Subcutaneous abdominal adipose tissue (tissue), 5 donors: Measurements from ENCODE around the gene TMEM52B.

Experiments used
- H3K27ac ChIP-seq: one replicate; pipeline ENCODE4 v1.7.0; 2013; ENCODE audit warnings: low read depth, mild to moderate bottlenecking, inconsistent platforms, low read length, moderate library complexity
- H3K27me3 ChIP-seq, 5 donors: one replicate each; pipeline ENCODE4 v1.7.0; 2013; ENCODE audit warnings: low read length in 5 of 5, inconsistent platforms in 1 of 5; ENCODE audit not compliant: control insufficient read depth in 5 of 5, insufficient read depth in 4 of 5
- H3K36me3 ChIP-seq, 5 donors: one replicate each; pipeline ENCODE4 v1.7.0; 2013; ENCODE audit warnings: low read length in 5 of 5; ENCODE audit not compliant: control insufficient read depth in 5 of 5, insufficient read depth in 5 of 5
- H3K4me1 ChIP-seq, 5 donors: one replicate each; pipeline ENCODE4 v1.7.0; 2013; ENCODE audit warnings: low read length in 5 of 5, mild to moderate bottlenecking in 3 of 5, moderate library complexity in 1 of 5; ENCODE audit not compliant: control insufficient read depth in 5 of 5, insufficient read depth in 5 of 5
- H3K4me3 ChIP-seq, 5 donors: one replicate each; pipeline ENCODE4 v1.7.0; 2013; ENCODE audit warnings: low read length in 5 of 5, low read depth in 1 of 5
- H3K9ac ChIP-seq, 5 donors: one replicate each; pipeline ENCODE4 v1.7.0; 2013; ENCODE audit warnings: low read length in 5 of 5, mild to moderate bottlenecking in 4 of 5, moderate library complexity in 3 of 5
- H3K9me3 ChIP-seq, 5 donors: one replicate each; pipeline ENCODE4 v1.7.0; 2013; ENCODE audit warnings: low read length in 5 of 5; ENCODE audit not compliant: control insufficient read depth in 5 of 5
- donor health status: healthy.
- donor health status: healthy.
- donor health status: healthy.
- donor health status: healthy.
- donor health status: healthy.

The TMEM52B gene

DNA sequence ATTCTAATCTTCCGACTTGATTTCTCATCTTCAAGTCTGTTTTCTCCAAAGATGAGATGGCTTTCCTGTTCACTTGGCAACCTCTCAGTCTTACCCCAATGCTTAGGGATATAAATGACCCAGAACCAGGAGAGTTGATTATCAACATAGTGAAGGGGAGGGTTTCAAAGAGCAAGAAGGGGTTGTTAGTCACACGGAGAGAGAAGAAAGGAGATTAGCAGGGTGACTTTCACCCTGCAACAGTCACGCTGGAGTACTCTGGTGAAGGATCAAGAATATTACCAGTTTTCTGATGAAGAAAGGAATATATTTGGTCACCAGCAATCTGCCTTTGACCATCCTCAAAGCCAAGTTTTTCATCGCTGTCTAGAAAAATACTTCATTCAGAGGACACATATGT lies at the start of gene TMEM52B:
TSS of gene TMEM52B (plus strand) at position 212 of the 400 bp plus-strand sequence. CDS start 543 bp downstream, outside the sequence.
- H3K9ac ChIP-seq: no peak within 1 kb of the TSS
- H3K27ac ChIP-seq: no peak within 1 kb of the TSS

DNA sequence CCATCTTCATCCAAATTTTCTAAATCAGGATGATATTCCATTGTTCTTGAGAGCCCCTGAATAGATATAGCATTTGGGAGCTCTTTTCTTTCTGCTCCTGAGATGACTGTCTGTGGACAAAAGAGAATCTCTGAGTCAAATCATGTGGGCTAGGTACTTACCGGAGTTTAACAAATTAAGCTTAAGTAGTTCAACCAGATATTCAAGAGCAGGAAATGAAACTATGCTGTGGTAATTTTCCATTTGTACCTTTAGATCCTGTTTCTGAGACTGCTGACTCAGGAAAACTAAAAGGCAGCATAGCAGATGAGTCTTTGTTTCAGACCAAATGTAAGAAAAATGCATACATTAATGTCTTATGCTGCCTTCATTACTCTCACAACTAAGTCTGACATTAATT lies 48.8 kb upstream of the TMEM52B start, which contains the start of gene CLEC7A:
TSS of gene CLEC7A (minus strand) at position 158 of the 400 bp plus-strand sequence. CDS start at position 41, 117 bp downstream.
- H3K27ac ChIP-seq: no peak within 1 kb of the TSS
- no peaks in the 10 kb centered on the region for H3K9me3 ChIP-seq
- H3K4me1 ChIP-seq: peaks cover 0 to 2% (median 0%) of the 10 kb centered on the region in 5 donors
- peak within 1 kb of the TSS in 1 of 5 donors; percentile 23 for H3K4me3 ChIP-seq
- H3K9ac ChIP-seq: peak within 1 kb of the TSS in 1 of 5 donors; percentile 16
- no peaks in the 10 kb centered on the region for H3K36me3 ChIP-seq
- no peaks in the 10 kb centered on the region for H3K27me3 ChIP-seq

More for the DNA sequence above, at the start of gene TMEM52B:
- no peaks in the 10 kb centered on the region for H3K9me3 ChIP-seq
- H3K4me1 ChIP-seq: no peaks in the 10 kb centered on the region
- H3K27me3 ChIP-seq: peaks cover 0 to 2% (median 0%) of the 10 kb centered on the region in 5 donors
- H3K4me3 ChIP-seq: no peak within 1 kb of the TSS
- H3K36me3 ChIP-seq: no peaks in the 10 kb centered on the region

DNA sequence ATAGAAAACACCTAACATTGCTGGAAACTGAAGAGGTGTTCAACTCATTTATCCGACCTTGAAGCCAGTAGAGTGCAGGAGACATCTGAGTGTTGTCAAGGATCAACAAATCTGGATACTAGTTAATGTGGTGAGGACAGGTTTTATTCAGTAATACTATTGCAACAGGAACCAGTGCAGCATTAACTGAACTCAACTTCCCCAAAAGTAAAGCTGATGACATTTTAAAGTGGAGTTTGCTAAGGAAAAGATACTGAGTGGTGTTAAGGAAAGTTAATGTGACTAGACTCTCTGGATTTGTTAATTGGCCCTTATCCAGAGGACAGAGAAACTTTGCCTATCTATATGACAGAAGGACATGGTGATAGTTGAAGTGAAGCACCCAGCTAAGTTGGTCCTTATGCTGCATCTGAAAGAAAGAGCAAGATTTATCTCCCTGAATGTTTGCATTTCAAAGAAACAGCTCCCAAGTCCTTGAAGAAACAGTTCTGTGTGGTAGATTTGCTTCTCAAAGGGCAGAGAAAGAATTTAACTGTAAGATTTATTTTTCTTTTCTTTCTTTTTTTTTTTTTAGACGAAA lies 47.6 kb upstream of the TMEM52B start:
- Histone ChIP-seq H3K4me3 (no peak overlapping the region), H3K27ac (no peak overlapping the region), H3K9me3 (no peaks in the 10 kb centered on the region), H3K36me3 (no peaks in the 10 kb centered on the region), H3K27me3 (no peaks in the 10 kb centered on the region), H3K4me1 (peaks cover 0 to 2% (median 0%) of the 10 kb centered on the region in 5 donors), H3K9ac (no peak overlapping the region)

GRCh38 chr12:10132850-10133370 lies 45.9 kb upstream of the TMEM52B start:
- H3K36me3 ChIP-seq: no peaks in the 10 kb centered on the region
- peaks cover 0 to 2% (median 0%) of the 10 kb centered on the region in 5 donors for H3K4me1 ChIP-seq
- no peak overlapping the region for H3K4me3 ChIP-seq
- H3K9me3 ChIP-seq: no peaks in the 10 kb centered on the region
- no peak overlapping the region for H3K9ac ChIP-seq
- no peaks in the 10 kb centered on the region for H3K27me3 ChIP-seq
- H3K27ac ChIP-seq: no peak overlapping the region

GRCh38 chr12:10135126-10135525 lies 43.7 kb upstream of the TMEM52B start:
- no peaks in the 10 kb centered on the region for H3K36me3 ChIP-seq
- H3K9me3 ChIP-seq: no peaks in the 10 kb centered on the region
- no peaks in the 10 kb centered on the region for H3K27me3 ChIP-seq
- H3K4me3 ChIP-seq: no peak overlapping the region
- peaks cover 0 to 2% (median 0%) of the 10 kb centered on the region in 5 donors for H3K4me1 ChIP-seq
- no peak overlapping the region for H3K27ac ChIP-seq
- H3K9ac ChIP-seq: no peak overlapping the region

GRCh38 chr12:10136637-10137205 lies 42.1 kb upstream of the TMEM52B start:
- H3K36me3 ChIP-seq: no peaks in the 10 kb centered on the region
- peaks cover 0 to 2% (median 0%) of the 10 kb centered on the region in 5 donors for H3K4me1 ChIP-seq

GRCh38 chr12:10140001-10140400 lies 38.8 kb upstream of the TMEM52B start:
- Histone ChIP-seq H3K9ac (no peak overlapping the region), H3K27ac (no peak overlapping the region), H3K27me3 (no peaks in the 10 kb centered on the region), H3K4me3 (no peak overlapping the region), H3K9me3 (no peaks in the 10 kb centered on the region), H3K36me3 (no peaks in the 10 kb centered on the region), H3K4me1 (peaks cover 0 to 2% (median 0%) of the 10 kb centered on the region in 5 donors)

More at GRCh38 chr12:10136637-10137205, 42.1 kb upstream of the TMEM52B start:
- Histone ChIP-seq H3K4me3 (no peak overlapping the region), H3K27me3 (no peaks in the 10 kb centered on the region), H3K9me3 (no peaks in the 10 kb centered on the region), H3K27ac (no peak overlapping the region), H3K9ac (no peak overlapping the region)

GRCh38 chr12:10142976-10143589 lies 35.7 kb upstream of the TMEM52B start:
- Histone ChIP-seq H3K36me3 (no peaks in the 10 kb centered on the region), H3K4me1 (peaks cover 0 to 2% (median 0%) of the 10 kb centered on the region in 5 donors), H3K27ac (no peak overlapping the region), H3K9me3 (peaks cover 0 to 3% (median 0%) of the 10 kb centered on the region in 5 donors), H3K4me3 (no peak overlapping the region), H3K27me3 (no peaks in the 10 kb centered on the region), H3K9ac (no peak overlapping the region)

DNA sequence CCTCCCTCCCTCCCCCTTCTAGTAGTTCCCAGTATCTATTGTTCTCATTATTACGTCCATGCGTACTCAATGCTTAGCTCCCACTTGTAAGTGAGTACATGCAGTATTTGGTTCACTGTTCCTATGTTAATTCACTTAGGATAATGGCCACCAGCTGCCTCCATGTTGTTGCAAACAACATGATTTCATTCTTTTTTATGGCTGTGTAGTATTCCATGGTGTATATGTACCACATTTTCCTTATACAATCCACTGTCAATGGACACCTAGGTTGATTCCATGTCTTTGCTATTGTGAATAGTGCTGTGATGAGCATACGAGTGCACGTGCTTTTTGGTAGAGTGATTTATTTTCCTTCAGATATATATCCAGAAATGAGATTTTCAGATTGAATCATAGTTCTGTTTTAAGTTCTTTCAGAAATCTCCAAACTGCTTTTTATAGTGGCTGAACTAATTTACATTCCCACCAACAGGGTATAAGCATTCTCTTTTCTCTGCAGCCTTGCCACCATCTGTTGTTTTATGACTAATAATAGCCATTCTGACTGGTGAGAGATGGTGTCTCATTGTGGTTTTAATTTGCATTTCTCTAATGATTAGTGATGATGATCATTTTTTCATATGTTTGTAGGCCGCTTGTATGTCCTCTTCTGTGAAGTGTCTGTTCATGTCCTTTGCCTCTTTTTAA lies 31.0 kb upstream of the TMEM52B start:
- no peaks in the 10 kb centered on the region for H3K36me3 ChIP-seq
- H3K9me3 ChIP-seq: peaks cover 0 to 3% (median 0%) of the 10 kb centered on the region in 5 donors
- no peak overlapping the region for H3K4me3 ChIP-seq
- H3K27me3 ChIP-seq: no peaks in the 10 kb centered on the region
- H3K9ac ChIP-seq: no peak overlapping the region
- H3K27ac ChIP-seq: no peak overlapping the region
- H3K4me1 ChIP-seq: peaks cover 0 to 3% (median under 1%) of the 10 kb centered on the region in 5 donors
